Prostate gland (tissue), 2 donors: ENCODE measurements around the gene ABHD15.

Experiments used
- CTCF ChIP-seq, 4 experiments: fragments of 200-600 bp in 2 of 4; fragments of 450-650 bp in 2 of 4; sonication (generic) in 2 of 4; IDR thresholded peaks; 1 replicate in 3 of 4; 2 replicates in 1 of 4; pipeline ENCODE4 v1.5.1; 2016 to 2019; ENCODE audit warnings: antibody characterized with exemption in 4 of 4, mild to moderate bottlenecking in 2 of 4, moderate library complexity in 2 of 4
- POLR2A ChIP-seq: fragments of 450-650 bp; IDR thresholded peaks from one replicate; pipeline ENCODE4 v1.6.1; 2016; ENCODE audit warnings: antibody characterized with exemption, mild to moderate bottlenecking
- POLR2AphosphoS5 ChIP-seq: sonication (generic); formaldehyde crosslinking; IDR thresholded peaks from one replicate; pipeline ENCODE4 v1.6.1; 2017; ENCODE audit warnings: antibody characterized with exemption

GRCh38 chr17:29594519-29595090 is 27.8 kb upstream of the ABHD15 start:
- TF ChIP-seq CTCF (IDR thresholded peaks at IDR 0.05) (no peak), POLR2A (no peak), POLR2AphosphoS5 (no peak)
